Kasumi-1 (cell line): Measurements from ENCODE around the gene SNTB2.
"Not testable (repeated sequence)": the region's sequence is repeated elsewhere in the genome, so short reads cannot be mapped to it uniquely, and the experiment has no call there.

ENCODE experiments used
- DNase-seq, 2 experiments: peaks; one replicate each; lab custom pipeline; 2025; lab: John Stamatoyannopoulos, UW

SNTB2 gene

GRCh38 chr16:69236319-69236718 lies 49.4 kb downstream of the SNTB2 start:
- no peak for DNase-seq

DNA sequence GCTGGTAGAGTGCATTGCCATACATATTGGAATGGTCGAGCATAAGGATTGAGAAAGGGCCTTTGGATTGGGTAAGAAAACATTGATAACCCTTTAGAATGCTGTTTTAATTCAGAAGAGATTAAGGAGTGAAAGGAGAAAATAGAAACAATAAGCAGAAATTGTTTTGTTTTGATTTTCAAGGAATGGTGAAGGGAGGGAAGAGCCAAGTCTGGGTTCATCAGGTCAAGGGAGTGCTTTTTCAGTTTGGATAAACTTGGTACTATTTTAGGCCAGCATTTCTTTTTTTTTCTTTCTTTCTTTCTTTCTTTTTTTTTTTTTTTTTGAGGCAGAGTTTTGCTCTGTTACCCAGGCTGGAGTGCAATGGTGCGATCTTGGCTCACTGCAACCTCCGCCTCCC lies 50.3 kb downstream of the SNTB2 start:
- no peak for DNase-seq

DNA sequence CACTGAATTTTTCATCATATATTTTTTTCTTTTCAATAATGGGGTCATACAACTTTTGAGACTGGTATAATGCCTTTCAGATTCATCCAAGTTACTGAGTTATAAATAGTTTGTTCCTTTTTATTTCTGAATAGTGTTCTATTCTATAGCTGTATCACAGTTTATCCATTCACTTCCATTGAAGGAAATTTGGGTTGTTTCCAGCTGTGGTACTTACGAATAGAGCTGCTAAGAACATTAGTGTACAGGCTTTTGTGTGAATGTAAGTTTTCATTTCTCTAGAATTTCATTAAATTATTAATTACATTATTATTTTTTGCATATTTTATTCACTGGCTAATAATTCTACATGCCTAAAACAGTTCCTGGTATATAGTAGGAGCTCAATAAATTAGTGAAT lies 52.9 kb downstream of the SNTB2 start:
- DNase-seq, result no peak

DNA sequence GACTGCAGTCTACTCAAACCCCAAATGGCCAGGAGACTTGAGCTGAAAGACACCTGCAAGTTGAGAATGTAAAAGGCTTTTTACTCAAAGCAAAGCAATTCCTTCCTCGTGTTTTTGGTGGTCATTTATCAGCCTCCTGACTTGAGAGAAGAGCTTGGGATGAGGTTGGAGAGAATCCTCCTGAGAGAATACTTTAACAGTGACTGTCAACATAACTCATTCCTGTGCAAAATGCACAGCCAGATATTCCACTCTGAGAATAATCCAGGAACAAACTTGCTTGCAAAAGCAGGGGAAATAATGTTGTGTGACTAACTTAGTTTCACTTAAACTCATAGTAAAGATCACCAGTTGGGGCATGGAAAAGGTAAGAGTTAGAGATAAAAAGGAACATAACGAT lies 53.4 kb downstream of the SNTB2 start:
- DNase-seq, result no peak

DNA sequence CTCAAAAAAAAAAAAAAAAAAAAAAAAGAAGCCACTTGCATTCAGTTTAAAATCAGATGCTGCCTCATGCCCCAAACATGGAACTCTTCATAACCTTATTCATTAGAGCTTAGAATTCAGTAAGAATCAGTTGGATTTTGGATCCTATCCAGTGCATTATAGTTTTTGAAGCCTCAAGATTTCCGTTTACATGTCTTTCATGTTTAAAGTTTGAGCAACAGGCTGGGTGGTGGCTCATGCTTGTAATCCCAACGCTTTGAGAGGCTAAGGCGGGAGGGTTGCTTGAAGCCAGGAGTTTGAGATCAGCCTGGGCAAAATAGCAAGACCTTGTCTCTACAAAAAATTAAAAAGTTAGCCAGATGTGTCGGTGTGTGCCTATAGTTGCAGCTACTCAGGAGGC lies 55.0 kb downstream of the SNTB2 start:
- no peak for DNase-seq

DNA sequence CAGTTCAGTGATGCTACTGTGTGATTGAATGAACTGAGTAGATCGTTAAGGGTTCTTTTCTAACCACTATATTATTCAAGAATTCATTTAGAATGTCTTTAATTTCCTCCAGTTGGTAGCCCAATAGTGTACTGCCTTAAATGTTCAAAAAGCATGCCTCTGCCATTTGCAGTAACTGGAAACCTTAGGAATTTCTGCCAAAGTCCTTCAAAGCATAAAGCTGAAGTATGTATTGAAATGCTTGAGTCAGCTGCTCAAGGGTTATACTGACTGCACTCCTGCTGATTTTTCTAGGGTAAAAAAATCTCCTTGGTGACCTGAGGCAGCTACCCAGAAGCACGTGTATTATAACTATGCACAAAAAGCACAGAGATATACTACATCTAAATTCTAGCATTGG lies 56.5 kb downstream of the SNTB2 start:
- DNase-seq, result no peak

DNA sequence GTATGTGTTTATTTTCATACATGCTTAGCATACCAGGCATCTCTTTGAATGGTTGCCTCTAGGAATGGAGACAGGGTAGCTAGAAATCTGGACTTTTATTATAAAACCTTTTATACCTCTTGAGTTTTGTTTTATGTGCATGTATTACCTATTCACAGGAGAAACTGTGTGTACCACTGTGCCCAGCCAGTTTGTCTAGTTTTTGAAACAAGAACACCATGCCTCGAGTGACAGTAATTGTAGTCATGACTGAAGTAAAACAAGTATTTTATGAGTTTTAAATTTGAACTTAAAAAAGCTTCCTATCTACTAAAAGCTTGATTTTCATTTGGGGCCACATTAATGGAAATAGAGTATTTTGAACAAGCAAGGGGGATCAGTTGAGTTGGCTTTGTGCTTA lies 57.4 kb downstream of the SNTB2 start:
- DNase-seq, result no peak

DNA sequence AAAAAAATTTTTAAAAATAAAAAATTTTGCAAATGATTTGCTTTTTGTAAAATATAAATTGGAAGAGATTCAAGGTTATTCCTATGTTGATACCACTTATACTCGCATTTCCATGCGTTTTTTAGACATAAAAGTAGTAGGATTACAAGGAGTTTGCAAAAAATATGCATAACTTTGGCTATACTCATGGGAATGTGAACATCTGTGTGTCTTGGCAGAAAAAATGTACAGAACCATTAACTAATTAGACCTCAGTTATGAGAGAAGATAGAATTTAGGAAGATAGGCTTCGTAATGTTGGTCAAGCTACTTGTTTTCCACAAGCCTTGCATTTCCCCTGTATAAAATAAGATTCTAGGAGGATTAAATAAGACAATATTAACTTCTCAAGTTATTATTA lies 63.1 kb downstream of the SNTB2 start:
- DNase-seq, result no peak

DNA sequence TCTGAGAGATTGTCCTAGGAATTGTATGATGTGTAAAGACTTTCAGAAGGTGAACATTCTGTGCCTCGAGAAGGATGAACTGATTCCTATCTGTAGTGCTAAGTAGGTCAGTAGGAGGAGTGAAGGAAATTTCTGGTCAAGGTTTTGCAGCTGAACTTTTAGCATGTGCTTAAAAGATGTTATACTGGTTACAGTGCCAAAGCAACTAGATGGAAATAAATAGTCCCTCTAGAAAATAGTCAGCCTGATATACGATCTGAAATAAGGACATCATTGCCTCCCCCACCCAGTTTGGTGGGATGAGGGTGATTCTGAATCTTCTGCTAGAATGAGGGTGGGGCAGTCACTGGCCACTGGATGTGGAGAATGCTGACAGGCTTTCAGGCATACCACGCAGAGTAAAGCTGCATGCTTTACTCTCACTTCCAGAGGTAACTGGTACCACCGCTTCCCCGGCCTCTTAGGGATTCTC lies 66.9 kb downstream of the SNTB2 start:
- no peak for DNase-seq

- not testable (repeated sequence) for DNase-seq
Measured at GRCh38 chr16:69259428-69259764, 72.4 kb downstream of the SNTB2 start.

- DNase-seq, result no peak
Measured at GRCh38 chr16:69260019-69260418, 73.1 kb downstream of the SNTB2 start.

GRCh38 chr16:69260506-69260905 lies 73.5 kb downstream of the SNTB2 start:
- no peak for DNase-seq

DNA sequence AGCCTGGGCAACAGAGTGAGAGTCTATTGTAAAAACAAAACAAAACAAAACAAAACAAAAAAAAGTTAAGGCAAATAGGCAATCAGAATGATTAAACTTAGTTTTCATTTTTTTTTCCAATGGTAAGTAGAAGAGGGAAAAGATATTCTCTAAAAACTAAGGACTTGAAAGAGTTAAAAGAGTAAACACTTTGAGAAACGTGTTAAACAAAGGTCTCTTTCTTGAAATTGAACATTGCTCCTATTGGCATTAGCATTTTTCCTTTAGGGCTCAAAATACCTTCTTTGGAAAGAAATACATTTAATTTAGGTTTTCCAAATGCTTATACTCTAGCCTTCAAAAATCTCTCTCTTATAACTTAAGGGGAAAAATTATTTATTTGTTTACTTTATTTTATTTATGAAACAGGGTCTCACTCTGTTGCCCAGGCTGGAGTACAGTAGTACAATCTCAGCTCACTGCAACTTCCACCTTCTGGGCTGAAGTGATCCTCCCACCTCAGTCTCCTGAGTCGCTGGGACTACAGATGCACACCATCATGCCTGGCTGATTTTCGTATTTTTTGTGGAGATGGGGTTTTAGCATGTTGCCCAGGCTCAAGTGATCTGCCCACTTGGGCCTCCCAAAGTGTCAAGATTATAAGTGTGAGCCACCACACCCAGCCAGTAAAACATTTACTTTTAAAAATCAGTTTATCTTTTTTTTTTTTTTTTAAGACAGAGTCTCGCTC lies 79.5 kb downstream of the SNTB2 start:
- no peak for DNase-seq

DNA sequence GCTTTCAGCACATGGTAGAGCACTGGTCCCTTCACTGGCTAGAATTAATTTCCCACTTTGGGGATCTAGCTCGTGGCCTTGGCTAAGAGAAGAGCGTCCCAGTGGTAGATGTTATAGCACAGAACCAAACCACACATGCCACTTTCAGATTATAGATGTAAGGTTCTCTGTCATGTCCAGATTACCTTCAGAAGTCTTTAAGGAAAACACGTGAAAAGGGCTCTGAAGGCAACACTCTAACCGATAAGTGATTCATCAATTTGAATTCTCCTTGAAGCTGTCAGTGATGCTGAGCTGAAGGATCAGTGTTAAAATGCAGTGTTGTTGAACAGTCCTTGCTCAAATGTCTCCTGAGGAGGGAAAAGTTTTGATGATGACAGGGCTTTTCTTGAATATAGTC lies 80.7 kb downstream of the SNTB2 start:
- DNase-seq, result no peak

GRCh38 chr16:69270395-69270794 lies 83.4 kb downstream of the SNTB2 start:
- DNase-seq, result no peak

- no peak for DNase-seq
Measured at GRCh38 chr16:69270831-69271230, 83.9 kb downstream of the SNTB2 start.

DNA sequence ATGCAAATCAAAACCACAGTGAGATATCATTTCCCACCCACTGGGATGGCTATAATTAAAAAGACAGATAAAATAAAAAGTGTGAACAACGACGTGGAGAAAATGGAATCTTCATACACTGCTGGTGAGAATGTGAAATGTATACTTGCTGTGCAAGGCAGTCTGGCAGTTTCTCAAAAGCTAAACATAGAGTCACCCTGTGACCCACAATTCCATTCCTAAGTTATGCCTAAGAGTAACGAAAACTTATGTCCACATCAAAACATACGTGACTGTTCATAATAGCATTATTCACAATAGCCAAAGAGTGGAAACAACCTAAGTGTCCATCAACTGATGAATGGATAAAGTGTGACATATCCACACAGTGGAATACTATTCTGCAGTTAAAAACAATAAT lies 86.0 kb downstream of the SNTB2 start:
- DNase-seq, result no peak

DNA sequence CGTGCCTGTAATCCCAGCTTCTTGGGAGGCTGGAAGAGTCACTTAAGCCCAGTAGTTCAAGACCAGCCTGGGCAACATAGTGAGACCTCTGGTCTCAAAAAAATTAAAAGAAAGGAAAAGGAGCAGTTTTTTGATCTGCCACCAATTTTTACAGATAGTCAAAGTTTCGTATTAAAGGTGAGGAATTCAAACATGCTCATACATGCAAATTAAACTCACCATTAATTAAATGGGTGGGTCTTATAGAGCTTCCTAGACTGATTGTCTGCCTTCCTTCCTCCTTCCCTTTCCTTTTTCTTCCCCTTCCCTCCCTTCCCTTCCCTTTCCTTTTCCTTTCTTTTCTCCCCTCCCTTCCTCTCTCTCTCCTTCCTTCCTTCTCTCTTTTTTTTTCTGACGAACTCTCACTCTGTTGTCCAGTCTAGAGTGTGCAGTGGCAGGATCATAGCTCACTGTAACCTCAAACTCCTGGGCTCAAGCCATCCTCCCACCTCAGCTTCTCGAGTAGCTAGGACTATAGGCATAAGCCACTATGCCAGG lies 87.8 kb downstream of the SNTB2 start:
- DNase-seq, result no peak

- no peak for DNase-seq
Measured at GRCh38 chr16:69276148-69277115, 89.5 kb downstream of the SNTB2 start.

DNA sequence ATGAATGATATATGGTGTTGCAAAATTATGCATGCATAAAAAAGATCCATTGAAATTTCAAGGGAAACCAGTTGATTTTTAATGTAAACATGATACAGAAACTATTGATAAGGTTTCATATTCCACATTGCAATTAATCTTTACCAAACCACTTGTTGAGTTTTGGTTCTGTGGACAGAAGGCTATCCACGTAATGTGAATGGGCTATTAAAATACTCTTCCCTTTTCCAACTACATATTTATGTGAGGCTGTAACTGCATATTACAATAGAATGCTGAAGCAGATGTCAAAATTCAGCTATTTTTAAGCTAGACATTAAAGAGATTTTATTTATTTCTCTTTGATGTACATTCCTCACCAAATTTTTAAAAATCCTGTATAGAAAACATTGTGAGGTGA lies 90.4 kb downstream of the SNTB2 start:
- DNase-seq, result no peak

- no peak for DNase-seq
Measured at GRCh38 chr16:69283851-69284250, 96.9 kb downstream of the SNTB2 start.

DNA sequence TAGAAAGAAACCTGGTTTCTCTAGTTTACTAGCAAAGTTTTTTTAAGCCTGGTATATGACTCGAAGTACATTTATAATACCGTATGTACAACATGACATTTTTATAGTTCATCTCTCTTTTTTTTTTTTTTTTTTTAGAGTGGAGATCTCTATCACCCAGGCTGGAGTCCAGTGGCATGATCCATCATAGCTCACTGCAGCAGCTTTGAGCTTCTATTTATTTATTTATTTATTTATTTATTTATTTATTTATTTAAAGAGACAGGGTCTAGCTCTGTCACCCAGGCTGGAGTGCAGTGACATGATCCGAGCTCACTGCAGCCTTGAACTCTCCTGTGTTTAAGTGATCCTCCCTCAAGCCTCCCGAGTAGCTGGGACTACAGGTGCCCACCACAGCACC lies 98.3 kb downstream of the SNTB2 start:
- no peak for DNase-seq
